Stimulated activated CD4-positive, alpha-beta T cell treated with anti-CD3 and anti-CD28 coated beads, Interleukin-12 subunit alpha, Interleukin-12 subunit beta, amount 100 ng/mL, for 24 hours (primary cell): ENCODE results near the gene CYP3A7.
"Not testable (repeated sequence)": the region's sequence is repeated elsewhere in the genome, so short reads cannot be mapped to it uniquely, and the experiment has no call there.

Source experiments
- DNase-seq, 2 experiments: peaks; one replicate each; pipeline ENCODE4 v3.0.0-alpha.2; 2020; ENCODE audit warnings: low read depth in 2 of 2

CYP3A7 gene

DNA sequence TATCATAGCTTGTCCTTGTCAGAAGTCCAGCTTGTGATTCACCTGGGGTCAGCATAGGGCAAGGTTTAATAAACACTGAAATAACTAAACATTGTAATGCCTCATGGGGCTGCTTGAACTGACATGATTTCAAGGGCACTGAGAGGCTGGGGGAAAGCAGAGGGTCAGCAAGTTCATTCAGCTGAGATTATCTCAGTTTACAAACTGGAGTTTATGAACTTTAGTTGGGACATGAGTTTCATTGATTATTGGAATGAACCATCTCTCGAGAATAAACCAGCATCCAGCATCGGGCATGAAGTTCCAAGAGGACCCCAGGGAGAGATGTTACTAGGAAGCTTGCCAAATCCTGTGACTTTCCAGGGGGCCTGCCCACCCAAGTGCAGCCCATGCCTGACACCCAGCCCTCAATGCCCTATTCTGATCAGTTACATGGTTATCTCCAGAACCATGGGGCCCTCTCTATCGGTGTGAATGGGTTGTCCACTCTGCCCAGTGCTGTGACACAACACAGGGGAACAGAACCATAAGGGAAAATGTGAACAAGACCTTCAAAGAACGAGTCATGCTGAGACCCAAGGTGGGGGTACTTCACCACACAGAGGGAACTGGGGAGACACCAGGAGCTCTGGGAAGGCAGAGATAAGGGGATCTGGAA is 7.9 kb upstream of the CYP3A7 start:
- DNase-seq = no peak

DNA sequence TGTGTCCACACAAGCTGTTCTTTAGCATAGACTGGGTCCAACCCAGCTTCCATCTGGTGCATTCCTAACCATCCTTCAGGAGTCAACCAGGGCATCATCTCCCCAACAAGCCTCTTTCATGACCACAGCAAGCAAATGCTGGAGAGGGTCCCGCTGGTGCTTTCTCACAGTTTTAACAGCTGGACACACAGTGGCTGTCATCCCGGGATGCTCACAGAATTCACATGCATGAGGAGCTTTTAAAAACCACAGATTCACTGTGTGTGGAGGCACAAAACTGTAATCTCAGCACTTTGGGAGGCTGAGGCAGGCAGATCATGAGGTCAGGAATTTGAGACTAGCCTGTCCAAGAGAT is 6.4 kb upstream of the CYP3A7 start:
- no peak for DNase-seq

DNA sequence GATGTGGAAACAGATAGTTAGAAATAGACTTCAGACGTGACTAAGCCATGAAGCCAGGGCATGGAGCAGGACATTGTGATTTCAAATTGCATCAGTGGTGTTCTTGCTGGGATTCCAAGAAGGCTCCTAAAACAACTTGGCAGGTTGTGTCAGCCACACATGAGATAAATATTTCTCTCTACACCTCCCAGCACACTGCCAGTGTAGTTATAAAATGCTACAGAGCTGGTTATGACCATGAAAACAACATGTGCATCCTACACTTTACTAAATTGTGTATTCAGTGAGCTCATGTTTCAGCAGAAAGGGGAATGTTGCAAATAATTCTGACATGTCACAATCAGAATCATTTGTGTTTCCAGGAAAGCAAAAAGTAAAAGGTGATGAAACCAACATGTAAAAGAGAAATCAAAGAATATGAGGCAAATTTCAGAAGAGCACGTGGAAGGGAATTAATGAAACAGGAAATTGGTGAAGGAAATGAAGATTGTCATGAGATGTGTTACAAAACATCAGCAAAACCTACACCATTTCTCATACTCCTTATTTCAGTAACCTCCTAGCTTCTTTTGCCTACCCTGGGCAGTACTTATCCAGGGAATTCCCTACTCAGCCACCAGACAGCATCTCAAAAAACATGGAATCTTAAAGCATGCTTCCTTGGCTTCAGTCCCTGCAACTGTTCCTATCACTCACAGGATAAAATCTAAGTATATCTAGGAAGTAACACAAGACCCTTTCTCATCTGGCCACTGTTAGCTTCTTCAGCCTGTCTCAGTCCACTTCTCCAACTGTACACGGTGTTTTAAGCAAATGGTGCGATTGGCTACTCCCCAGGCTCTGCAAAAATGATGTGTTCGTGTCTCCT is 5.8 kb upstream of the CYP3A7 start:
- DNase-seq = no peak

DNA sequence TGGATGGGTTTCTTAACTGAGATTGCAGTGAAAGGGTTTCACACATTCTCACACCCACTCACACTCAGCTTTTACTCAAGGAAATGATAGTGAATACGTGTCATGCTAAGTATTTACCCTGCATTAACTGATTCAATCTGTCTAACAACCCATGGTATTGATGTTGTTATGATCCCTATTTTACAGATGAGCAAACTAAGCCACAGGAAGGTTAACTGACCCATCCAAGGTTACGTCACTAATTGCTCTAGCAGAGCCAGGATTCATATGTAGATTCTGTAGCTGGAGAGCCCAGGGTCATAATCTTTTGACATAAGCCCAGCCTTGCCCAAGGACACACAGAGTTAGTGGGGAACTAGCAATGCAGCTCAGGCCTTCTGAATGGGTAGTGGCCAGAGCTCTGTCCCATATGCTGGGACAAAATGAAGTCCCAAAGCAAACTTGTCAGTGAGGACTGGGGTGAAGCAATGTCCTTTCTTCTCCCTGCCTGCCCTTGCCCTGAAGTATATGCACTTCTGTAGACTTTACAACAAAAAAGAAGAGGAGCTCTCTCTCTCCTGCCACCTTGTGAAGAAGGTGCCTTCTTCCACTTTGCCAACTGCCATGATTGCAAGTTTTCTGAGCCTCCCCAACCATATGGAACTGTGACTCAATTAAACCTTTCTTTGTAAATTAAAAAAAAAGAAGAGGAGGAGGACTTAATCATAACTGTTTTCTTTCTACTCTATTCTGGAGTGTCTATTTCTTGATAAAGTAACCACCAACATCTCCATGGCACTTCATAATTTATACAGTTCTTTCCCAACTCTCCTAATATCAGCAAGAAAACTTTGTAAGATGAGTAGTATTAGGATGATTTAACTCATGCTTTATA is 4.9 kb upstream of the CYP3A7 start:
- DNase-seq = no peak

DNA sequence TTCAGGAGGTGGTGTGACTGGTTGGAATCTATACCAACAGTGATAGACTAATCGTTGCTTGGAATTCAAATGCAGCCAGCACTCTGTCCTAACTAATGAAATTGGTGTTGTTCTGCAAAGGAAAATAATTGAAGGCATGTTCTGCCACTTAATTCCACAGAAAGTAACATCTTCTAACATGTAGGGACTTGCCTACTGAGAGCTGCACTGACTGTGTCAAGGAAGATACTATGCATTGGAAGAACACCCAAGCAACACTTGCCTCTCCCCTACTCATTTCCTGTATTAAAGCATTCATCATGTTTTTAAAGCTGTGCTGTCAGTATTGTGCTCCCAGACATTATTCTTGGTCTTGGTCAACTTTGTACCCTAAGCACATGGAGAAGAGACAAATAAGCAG is 2.7 kb upstream of the CYP3A7 start:
- no peak for DNase-seq

DNA sequence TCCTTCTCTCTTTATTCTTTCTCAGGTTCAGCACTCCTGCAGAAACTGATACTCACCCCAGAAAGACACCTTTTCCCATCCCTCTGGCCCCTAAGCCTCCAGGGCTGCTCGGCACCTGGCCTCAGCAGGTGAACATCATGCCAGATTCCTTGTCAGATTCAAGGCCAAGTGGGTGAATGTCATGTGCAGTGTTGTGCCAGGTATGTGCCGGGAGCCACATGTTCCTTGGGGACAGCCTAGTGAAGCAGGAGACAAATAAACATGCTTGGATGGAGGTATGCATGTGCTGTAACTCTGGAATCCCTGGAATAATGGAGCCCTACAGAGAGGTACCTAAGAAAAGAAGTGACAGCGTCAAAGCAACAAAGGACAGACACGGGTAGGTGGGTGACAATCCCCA is 1.7 kb upstream of the CYP3A7 start:
- DNase-seq = not testable (repeated sequence)

DNA sequence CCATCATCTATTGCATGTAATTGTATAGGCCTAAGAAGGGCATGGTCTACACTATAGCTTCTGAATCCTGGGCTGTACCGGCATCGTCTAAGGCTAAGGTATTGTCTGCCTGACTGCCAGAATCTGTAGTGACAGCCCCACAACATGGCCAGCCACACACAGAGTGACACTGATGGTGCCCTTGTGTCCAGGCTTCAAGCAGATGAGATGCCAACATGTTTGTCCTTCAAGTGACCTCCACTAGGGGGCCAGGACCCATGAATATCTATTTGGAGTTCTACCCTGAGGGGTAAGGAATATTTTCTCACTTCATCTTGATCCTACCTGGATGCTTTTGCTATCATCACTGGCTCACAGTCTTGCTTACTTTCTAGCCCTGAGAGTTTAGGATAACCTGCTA is 1.5 kb downstream of the CYP3A7 start:
- peak in 1 of 2 experiments; percentile 9 for DNase-seq

DNA sequence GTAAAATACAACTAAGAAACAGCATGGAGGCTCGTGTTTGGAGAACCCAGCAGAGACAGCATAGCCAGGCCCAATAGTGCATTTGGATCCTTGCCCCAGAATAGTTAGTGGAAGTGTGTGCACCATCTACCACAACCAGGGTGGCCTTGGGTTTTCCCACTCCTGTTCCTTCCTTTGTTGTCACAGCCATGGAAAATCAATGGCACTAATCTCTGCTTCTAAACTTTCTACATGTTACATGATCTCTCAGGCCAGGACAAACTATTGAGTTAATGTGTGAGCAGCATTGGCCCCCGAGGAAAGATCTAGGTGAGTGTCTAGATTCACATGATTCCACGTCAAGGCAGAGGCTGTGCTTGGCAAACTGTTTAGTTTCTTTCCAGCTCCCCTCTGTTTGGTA is 2.0 kb downstream of the CYP3A7 start:
- no peak for DNase-seq

DNA sequence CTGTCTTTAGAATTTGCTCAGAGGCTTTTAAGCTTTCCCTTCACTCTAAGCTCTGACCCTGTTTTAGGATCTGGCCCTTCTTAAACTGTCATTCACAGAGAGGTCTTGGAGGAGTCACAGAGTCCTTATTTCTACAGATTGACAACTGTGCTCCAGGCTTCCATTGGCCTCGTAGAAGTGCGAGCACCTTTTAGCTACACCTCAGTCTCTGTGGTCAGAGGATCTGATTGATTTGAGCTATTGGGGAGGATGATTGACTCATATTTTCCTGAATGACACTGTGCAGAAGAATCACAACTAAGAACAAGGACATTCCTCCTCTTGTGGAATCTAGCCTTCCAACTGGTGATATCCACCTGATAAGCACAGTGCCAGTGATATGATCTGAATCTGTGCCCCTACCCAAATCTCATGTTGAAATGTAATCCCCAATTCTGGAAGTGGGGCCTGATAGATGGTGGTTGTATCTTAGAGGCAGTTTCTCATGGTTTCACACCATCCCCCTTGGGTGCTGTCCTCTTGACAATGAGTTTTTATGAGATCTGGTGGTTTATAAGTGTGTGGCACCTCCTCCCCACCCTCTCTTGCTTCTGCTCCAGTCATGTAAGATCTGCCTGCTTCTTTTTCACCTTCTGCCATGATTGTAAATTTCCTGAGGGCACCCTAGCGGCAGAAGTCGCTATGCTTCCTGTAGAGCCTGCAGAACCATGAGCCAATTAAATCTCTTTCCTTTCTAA is 3.2 kb downstream of the CYP3A7 start:
- DNase-seq = no peak

DNA sequence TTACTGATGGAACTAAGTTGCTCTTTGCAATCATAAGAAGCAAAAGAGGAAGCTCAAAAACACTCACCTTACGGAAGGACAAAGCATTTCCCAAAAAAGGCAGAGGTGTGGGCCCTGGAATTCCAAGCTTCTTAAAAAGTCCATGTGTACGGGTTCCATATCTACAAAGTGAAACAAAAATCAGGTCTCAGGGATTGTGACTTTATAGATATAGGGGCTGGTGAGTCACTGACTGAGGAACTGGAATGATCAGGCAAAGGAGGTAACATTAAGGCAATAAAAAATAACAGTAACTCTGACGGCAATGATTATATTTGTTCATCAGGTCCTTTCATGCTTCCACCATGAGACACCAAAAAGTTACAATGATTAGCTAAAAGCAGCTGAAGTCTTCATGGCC is 4.0 kb downstream of the CYP3A7 start:
- no peak for DNase-seq

DNA sequence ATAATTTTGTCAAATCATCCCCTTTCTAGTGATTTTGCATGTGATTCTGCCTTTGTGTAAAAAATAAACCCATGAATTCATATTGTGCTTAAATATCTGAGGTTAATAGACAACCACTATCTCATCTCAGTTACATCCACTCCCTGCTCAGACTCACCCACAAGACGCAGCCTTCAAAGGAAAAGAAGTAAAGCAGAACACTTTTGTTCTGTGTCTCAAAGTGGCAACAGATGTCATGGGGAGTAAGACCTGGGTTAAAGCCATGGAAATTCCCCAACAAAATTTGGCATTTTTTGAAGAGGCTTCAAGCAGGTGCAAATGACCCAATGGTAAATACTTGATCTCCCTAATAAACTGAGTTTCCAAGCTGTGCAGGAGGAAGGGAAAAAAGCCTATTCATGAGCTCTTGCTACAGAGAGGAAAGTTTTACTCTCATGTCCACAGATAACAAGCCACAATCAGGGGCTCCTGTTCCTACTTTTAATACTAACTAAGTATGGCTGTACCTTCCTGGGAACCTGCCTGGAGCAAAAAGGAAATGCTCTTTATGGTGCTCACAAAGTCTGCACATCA is 4.7 kb downstream of the CYP3A7 start:
- no peak for DNase-seq

DNA sequence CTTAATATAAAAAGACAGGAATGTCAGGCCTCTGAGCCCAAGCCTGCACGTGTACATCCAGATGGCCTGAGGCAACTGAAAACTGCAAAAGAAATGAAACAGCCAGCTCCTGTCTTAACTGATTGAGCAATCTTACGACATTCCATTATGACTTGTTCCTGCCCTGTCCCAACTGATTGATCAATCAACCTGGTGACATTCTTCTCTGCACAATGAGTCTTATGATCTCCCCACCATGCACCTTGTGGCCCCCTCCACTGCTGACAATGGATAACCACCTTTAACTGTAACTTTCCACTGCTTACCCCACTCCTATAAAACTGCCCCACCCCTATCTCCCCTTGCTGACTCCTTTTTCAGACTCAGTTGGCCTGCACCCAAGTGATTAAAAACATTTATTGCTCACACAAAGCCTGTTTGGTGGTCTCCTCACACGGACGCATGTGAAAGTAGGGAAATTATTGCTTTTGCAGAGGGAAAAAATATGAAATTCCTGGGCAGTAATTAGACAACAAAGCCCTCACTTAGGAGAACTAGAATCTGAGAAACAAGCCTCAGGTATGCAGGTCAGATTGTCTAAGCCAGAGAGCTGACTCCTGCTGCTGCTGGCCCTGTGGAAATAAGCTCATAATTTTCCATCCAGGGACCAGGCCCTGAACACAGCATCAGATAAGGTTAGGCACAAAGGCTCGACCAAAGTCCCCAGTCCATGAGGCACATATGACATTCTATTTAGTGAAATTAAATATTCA is 5.3 kb downstream of the CYP3A7 start:
- no peak for DNase-seq

DNA sequence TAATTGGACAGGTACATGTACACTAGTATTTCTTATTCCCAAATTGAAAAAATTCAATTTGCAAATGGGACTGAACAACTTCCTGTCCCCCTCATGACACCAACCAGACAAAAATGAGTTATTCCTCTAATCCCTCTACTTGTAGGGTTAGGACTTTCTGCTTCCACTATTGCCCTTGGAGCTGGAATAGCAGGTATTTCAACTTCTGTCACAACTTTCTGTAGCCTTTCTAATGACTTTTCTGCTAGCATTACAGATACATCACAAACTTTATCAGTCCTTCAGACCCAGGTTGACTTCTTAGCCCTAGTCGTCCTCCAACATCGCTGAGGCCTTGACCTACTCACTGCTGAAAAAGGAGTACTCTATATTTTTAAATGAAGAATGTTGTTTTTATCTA is 6.4 kb downstream of the CYP3A7 start:
- no peak for DNase-seq

DNA sequence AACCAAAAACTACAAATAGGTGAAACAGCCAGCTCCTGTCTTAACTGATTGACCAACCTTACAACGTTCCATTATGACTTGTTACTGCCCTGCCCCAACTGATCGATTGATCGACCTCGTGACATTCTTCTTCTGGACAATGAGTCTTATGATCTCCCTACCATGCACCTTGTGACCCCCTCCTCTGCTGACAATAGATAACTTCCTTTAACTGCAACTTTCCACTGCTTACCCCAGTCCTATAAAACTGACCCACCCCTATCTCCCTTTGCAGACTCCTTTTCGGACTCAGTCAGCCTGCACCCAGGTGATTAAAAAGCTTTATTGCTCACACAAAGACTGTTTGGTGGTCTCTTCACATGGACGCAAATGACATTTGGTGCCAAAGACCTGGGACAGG is 11.8 kb downstream of the CYP3A7 start:
- DNase-seq = not testable (repeated sequence)

DNA sequence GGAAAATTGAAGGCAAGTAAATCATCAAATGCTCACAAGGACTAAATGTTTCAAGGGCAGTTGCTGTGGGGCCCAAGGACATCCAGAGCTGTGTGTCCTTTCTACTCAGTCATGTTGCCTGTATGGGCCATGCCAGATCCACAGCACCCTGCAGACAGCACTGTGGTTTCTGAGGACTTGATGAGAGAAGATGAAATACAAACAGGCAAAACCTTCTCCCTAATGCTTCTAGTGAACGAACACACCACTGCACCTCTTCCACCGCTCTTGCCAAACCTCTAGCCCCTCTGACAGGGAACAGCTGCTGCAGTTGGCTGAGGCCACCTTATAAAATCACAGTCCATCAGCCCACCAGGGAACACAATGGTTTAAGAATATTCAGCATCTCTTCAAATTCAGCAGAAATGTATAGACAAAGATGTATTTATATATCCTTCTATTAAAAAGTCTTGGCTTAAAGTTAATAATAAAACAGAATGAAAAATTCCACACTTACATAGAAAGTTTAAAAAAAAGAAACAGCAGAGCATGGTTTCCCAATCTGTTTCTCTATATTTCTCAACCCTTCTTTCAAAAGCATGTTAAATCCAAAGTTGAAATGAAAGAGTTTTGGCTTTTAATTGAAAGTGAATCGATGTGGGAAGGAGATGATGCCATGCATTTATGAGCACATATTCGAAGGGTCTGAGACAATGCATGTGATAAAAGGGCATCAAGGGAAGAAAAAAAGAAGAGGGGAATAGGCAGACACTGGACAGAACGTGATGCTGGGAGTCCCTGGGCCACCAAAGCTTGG is 14.0 kb downstream of the CYP3A7 start:
- DNase-seq = no peak

DNA sequence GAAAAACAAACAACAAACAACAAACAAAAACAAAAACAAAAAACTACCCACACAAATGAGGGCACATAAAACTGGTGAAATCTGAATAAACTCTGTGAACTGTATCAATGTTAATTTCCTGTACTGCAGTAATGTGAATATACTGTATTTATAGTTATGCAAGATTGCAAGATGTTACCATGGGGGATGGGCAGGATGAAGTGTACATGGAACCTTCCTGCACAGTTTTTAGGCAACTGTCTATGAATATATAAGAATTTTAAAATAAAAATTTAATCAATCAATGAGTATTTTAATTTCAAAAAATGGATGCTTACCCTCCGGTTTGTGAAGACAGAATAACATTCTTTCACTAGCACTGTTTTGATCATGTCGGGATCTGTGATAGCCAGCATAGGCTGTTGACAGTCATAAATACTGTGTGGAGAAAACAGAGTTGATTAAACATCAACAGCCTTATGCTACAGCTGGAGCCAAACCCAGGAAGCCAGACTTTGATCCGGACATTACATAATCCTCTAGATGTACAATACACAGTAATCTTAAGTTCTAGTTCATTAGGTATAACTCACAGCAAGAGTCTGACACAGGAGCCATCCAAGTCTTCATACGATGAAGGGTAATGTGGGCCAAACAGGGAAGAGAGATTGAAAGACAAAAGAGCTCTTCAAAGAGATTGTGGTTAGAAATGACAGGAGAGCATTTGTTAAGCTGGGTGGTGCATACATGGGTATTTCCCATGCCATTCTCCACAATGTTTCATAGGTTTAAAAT is 14.8 kb downstream of the CYP3A7 start:
- DNase-seq = no peak

DNA sequence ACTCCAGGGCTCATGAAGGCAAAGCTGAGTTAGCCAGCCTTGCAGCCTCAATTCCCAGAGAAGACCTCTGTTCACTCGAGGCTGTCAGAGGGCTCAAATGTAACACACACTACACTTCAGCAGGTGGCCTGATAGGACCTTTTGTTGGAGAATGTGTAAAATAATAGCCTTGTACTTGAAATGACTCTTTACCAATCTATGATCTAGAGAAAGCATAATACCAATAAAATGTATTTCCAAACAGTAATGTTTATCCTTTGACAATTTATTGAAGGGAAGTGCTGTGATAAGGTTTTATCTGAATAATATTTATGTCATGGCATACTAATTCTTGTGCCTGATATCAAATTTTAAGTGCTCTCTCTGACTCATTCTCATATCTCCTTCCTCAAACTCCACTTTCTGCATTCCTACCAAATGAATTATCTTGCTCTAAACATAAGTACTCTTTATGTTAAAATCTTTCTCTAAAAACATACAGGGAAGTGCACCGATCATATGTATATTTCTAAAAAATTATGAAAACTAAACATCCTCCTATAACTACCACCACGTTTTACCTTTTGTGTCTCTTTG is 20.9 kb downstream of the CYP3A7 start:
- DNase-seq = no peak

DNA sequence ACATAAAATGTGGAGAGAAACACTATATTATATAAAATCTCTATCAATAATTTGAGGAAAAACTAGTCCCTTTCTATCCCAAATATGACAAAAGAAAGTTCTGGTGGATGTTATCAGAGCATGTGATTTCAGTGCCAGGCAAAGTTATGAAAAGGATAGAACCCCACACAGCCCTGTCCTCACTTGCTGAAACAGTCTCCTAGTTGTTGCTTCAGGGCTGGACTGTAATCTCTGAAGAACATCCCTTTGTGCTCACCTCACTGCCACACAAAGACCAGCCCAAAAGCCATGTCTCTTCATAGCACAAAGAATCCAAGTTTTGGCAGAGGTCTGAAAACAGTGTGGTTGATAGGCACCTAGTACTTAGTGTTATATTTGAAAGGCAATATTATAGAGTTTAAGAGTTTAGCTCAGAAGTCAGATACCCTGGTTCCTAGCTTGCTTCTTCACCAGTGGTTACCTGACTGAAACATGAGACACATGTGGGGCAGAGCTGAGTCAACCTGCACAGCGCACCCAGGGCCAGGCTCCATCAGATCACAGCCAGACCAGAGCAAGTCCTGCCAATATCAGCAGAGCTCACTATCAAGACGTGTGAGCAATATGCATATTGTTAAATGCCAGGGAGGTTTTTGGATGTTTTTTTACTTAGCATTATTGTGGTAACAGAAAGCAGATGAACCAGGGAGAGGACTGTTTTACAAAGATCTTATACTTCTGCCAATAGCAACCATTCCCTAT is 25.0 kb downstream of the CYP3A7 start:
- DNase-seq = no peak
